Smooth muscle cell (in vitro differentiated cells): ENCODE measurements around the gene AQP12B. TPM values are rescaled to one million over a fixed set of nuclear protein-coding genes. Genes with fewer than 3 reads are reported as not detected.
"Not testable (repeated sequence)": the region's sequence is repeated elsewhere in the genome, so short reads cannot be mapped to it uniquely, and the experiment has no call there.

Source experiments
- DNase-seq: peaks from one replicate; lab custom pipeline; 2025; ENCODE audit not compliant: unreplicated experiment; lab: John Stamatoyannopoulos, UW
- H2AFZ ChIP-seq: fragments of 200-600 bp; sonication (generic); 2 replicates; pipeline ENCODE4 v1.6.0; 2016; ENCODE audit warnings: antibody characterized with exemption, low read depth, mild to moderate bottlenecking
- H3F3A ChIP-seq: fragments of 200-600 bp; sonication (generic); 2 replicates; pipeline ENCODE4 v1.6.0; 2017; ENCODE audit warnings: antibody characterized with exemption, low read depth
- H3K27ac ChIP-seq: fragments of 200-600 bp; sonication (generic); 2 replicates; pipeline ENCODE4 v1.5.1; 2016; ENCODE audit warnings: low read depth, mild to moderate bottlenecking
- H3K27me3 ChIP-seq: fragments of 200-600 bp; sonication (generic); 2 replicates; pipeline ENCODE4 v1.6.1; 2016; ENCODE audit warnings: low read depth, mild to moderate bottlenecking
- H3K36me3 ChIP-seq: fragments of 200-600 bp; sonication (generic); 2 replicates; pipeline ENCODE4 v1.5.1; 2016; ENCODE audit warnings: low read depth
- H3K4me1 ChIP-seq: fragments of 200-600 bp; sonication (generic); 2 replicates; pipeline ENCODE4 v1.5.1; 2016; ENCODE audit warnings: low read depth
- H3K4me2 ChIP-seq: fragments of 200-600 bp; sonication (generic); 2 replicates; pipeline ENCODE4 v1.6.0; 2016; ENCODE audit warnings: mild to moderate bottlenecking
- H3K4me3 ChIP-seq: fragments of 200-600 bp; sonication (generic); 2 replicates; pipeline ENCODE4 v1.5.1; 2016; ENCODE audit warnings: mild to moderate bottlenecking
- H3K79me2 ChIP-seq: fragments of 200-600 bp; sonication (generic); 2 replicates; pipeline ENCODE4 v1.6.0; 2016; ENCODE audit warnings: low read depth, mild to moderate bottlenecking
- H3K9ac ChIP-seq: fragments of 200-600 bp; sonication (generic); 2 replicates; pipeline ENCODE4 v1.6.0; 2016; ENCODE audit warnings: low read depth
- H3K9me3 ChIP-seq: fragments of 200-600 bp; sonication (generic); replicated peaks from 2 replicates; pipeline ENCODE4 v1.5.1; 2016; ENCODE audit warnings: low read depth
- H4K20me1 ChIP-seq: fragments of 200-600 bp; sonication (generic); 2 replicates; pipeline ENCODE4 v1.6.0; 2016; ENCODE audit warnings: low read depth
- whole genome bisulfite sequencing: methylation state at CpG from one replicate; pipeline ENCODE4 v1.1.7; 2016; ENCODE audit warnings: low lambda C conversion rate; 5-methylcytosine and 5-hydroxymethylcytosine counted together
- polyA plus RNA-seq: library from polyadenylated mRNA; unstranded; fragments of >200 nt; fragmentation: Nextera tagmentation; extraction: Ambion mirVana; gene quantifications from 2 replicates; pipeline ENCODE4 v1.2.1, GENCODE V29; 2016
- total RNA-seq: library from RNA; depleted of rRNA; stranded (reverse); fragments of >200 nt; gene quantifications from 2 replicates; pipeline ENCODE4 v1.2.3, GENCODE V29; 2014

The AQP12B gene
- total and polyA plus RNA-seq, 2 experiments from 2014 or later: not detected

- not testable (repeated sequence) for H3K4me1 ChIP-seq, H3K9me3 ChIP-seq, DNase-seq, H2AFZ ChIP-seq, H3K9ac ChIP-seq, H3K79me2 ChIP-seq, H3K27me3 ChIP-seq, H3K27ac ChIP-seq, H3K4me3 ChIP-seq, H3K4me2 ChIP-seq, H4K20me1 ChIP-seq, H3F3A ChIP-seq, H3K36me3 ChIP-seq
- WGBS: no CpG with 5 or more reads among the region's 19 CpGs
Measured at GRCh38 chr2:240695593-240695992, 12.9 kb upstream of the AQP12B start.

GRCh38 chr2:240694304-240694703 lies 11.6 kb upstream of the AQP12B start:
- H3K27ac ChIP-seq, H3F3A ChIP-seq, H3K36me3 ChIP-seq, H3K9me3 ChIP-seq, H4K20me1 ChIP-seq, H3K4me2 ChIP-seq, H3K9ac ChIP-seq, DNase-seq, H2AFZ ChIP-seq, H3K4me1 ChIP-seq, H3K4me3 ChIP-seq, H3K79me2 ChIP-seq, H3K27me3 ChIP-seq: not testable (repeated sequence)
- WGBS: no CpG with 5 or more reads among the region's 12 CpGs

GRCh38 chr2:240692583-240693561 lies 10.2 kb upstream of the AQP12B start:
- H3K27me3 ChIP-seq, H3K36me3 ChIP-seq, H4K20me1 ChIP-seq, H3K79me2 ChIP-seq, H3K4me1 ChIP-seq, H3K4me3 ChIP-seq, H3F3A ChIP-seq, H3K9ac ChIP-seq, H2AFZ ChIP-seq, DNase-seq, H3K9me3 ChIP-seq, H3K27ac ChIP-seq, H3K4me2 ChIP-seq: not testable (repeated sequence)
- WGBS: 90% methylated on average over 23 of the region's 34 CpGs

GRCh38 chr2:240691631-240692420 lies 9.1 kb upstream of the AQP12B start, which contains the start of gene AQP12A:
AQP12A (plus strand) TSS chr2:240691866; CDS start chr2:240691914, 48 bp downstream.
- not testable (repeated sequence) for H3F3A ChIP-seq, H3K4me1 ChIP-seq, DNase-seq, H3K9ac ChIP-seq, H3K27ac ChIP-seq, H4K20me1 ChIP-seq, H3K4me2 ChIP-seq, H3K79me2 ChIP-seq, H3K4me3 ChIP-seq, H3K27me3 ChIP-seq, H3K36me3 ChIP-seq, H3K9me3 ChIP-seq, H2AFZ ChIP-seq
- WGBS: 88% methylated on average over 8 of the region's 37 CpGs

- H3K4me3 ChIP-seq, H3K27me3 ChIP-seq, H3K4me1 ChIP-seq, H3K27ac ChIP-seq, H3K4me2 ChIP-seq, H2AFZ ChIP-seq, H3K9ac ChIP-seq, H3K36me3 ChIP-seq, H3K79me2 ChIP-seq, DNase-seq, H3K9me3 ChIP-seq, H4K20me1 ChIP-seq, H3F3A ChIP-seq: not testable (repeated sequence)
- WGBS: no CpG with 5 or more reads among the region's 2 CpGs
Measured at GRCh38 chr2:240691075-240691427, 8.4 kb upstream of the AQP12B start.

GRCh38 chr2:240690421-240691074 lies 7.9 kb upstream of the AQP12B start:
- H3K4me3 ChIP-seq, H3K4me2 ChIP-seq, H3K27me3 ChIP-seq, H4K20me1 ChIP-seq, H3F3A ChIP-seq, H3K36me3 ChIP-seq, H3K4me1 ChIP-seq, H3K27ac ChIP-seq, DNase-seq, H2AFZ ChIP-seq, H3K9me3 ChIP-seq, H3K9ac ChIP-seq, H3K79me2 ChIP-seq: not testable (repeated sequence)
- 95% methylated on average over 4 of the region's 18 CpGs for WGBS
